IMR-90 (cell line): ENCODE measurements around the gene CLRN1. TPM values are rescaled to one million over a fixed set of nuclear protein-coding genes. Genes with fewer than 3 reads are reported as not detected.

Experiments used
- ATAC-seq: fragments of 200-7000 bp; cut with Tn5 transposase; 2 replicates; pipeline ENCODE4 v1.9.1; 2020; ENCODE audit warnings: low read depth, mild to moderate bottlenecking, moderate library complexity
- BruUV-seq: library from RNA; stranded (reverse); fragments of 400-500 nt; replicated peaks from 2 replicates; lab custom pipeline; 2021; lab: Mats Ljungman, UMichigan
- CTCF ChIA-PET: fragments of 300-600 bp; formaldehyde crosslinking; extraction: SDS; loops from one replicate; lab custom pipeline; 2021; ENCODE audit warnings: antibody characterized with exemption; lab: Yijun Ruan, JAX
- POLR2A ChIA-PET: fragments of 300-600 bp; sonication (Branson Sonifier 250); formaldehyde crosslinking; loops from one replicate; lab custom pipeline; 2022; ENCODE audit warnings: antibody characterized with exemption; ENCODE audit not compliant: unreplicated experiment; lab: Charles Lee
- DNase-seq: peaks from one replicate; pipeline ENCODE4 v3.0.0; 2013
- H2AFZ ChIP-seq: replicated peaks from 2 replicates; pipeline ENCODE3; 2013; ENCODE audit warnings: low read length, mild to moderate bottlenecking; ENCODE audit not compliant: poor library complexity
- H2AK5ac ChIP-seq: 2 replicates; pipeline ENCODE4 v1.6.1; 2013; ENCODE audit warnings: low read depth, low read length, inconsistent platforms
- H2AK9ac ChIP-seq: replicated peaks from 2 replicates; pipeline ENCODE3; 2013; ENCODE audit warnings: mild to moderate bottlenecking, low read depth, low read length, moderate library complexity; ENCODE audit not compliant: poor library complexity
- H2BK120ac ChIP-seq: 2 replicates; pipeline ENCODE4 v1.6.1; 2013; ENCODE audit warnings: low read depth, low read length, inconsistent platforms
- H2BK15ac ChIP-seq: 3 replicates; pipeline ENCODE4 v1.6.1; 2013; ENCODE audit warnings: low read depth, low read length, inconsistent platforms
- H2BK20ac ChIP-seq: 2 replicates; pipeline ENCODE4 v1.6.1; 2013; ENCODE audit warnings: low read depth, mild to moderate bottlenecking, inconsistent platforms, low read length, moderate library complexity
- H2BK5ac ChIP-seq: 2 replicates; pipeline ENCODE4 v1.6.1; 2013; ENCODE audit warnings: mild to moderate bottlenecking, low read depth, low read length, inconsistent platforms; ENCODE audit not compliant: poor library complexity, severe bottlenecking
- H3K14ac ChIP-seq: replicated peaks from 2 replicates; pipeline ENCODE4 v1.6.1; 2013; ENCODE audit warnings: low read depth, low read length, inconsistent platforms
- H3K18ac ChIP-seq: 2 replicates; pipeline ENCODE4 v1.6.1; 2013; ENCODE audit warnings: low read depth, low read length, control low read depth
- H3K23ac ChIP-seq: 2 replicates; pipeline ENCODE4 v1.6.1; 2013; ENCODE audit warnings: low read depth, low read length, inconsistent platforms
- H3K27ac ChIP-seq: 2 replicates; pipeline ENCODE4 v1.5.1; 2013; ENCODE audit warnings: mild to moderate bottlenecking, control low read depth, low read length; ENCODE audit not compliant: insufficient read depth
- H3K27me3 ChIP-seq: 2 replicates; pipeline ENCODE4 v1.6.1; 2013; ENCODE audit warnings: low read length; ENCODE audit not compliant: control insufficient read depth, insufficient read depth
- H3K36me3 ChIP-seq: 2 replicates; pipeline ENCODE4 v1.6.1; 2013; ENCODE audit warnings: low read length, mixed read lengths; ENCODE audit not compliant: control insufficient read depth, insufficient read depth
- H3K4ac ChIP-seq: 2 replicates; pipeline ENCODE4 v1.6.1; 2013; ENCODE audit warnings: low read depth, low read length, inconsistent platforms
- H3K4me1 ChIP-seq: 2 replicates; pipeline ENCODE4 v1.6.1; 2013; ENCODE audit warnings: low read length, mixed read lengths; ENCODE audit not compliant: control insufficient read depth, insufficient read depth
- H3K4me2 ChIP-seq: 2 replicates; pipeline ENCODE4 v1.6.1; 2013; ENCODE audit warnings: low read depth, mild to moderate bottlenecking, control low read depth, low read length, moderate library complexity
- H3K4me3 ChIP-seq: 2 replicates; pipeline ENCODE4 v1.5.1; 2013; ENCODE audit warnings: low read depth, mild to moderate bottlenecking, control low read depth, low read length, moderate library complexity; ENCODE audit not compliant: insufficient read depth
- H3K56ac ChIP-seq: 2 replicates; pipeline ENCODE4 v1.6.1; 2013; ENCODE audit warnings: low read length, inconsistent platforms; ENCODE audit not compliant: insufficient read depth; ENCODE audit errors: extremely low read depth
- H3K79me1 ChIP-seq, 2 experiments: 2 replicates each; pipeline ENCODE4 v1.6.1; 2013; ENCODE audit warnings: low read length in 2 of 2, inconsistent platforms in 1 of 2, low read depth in 1 of 2
- H3K9ac ChIP-seq: 2 replicates; pipeline ENCODE4 v1.6.1; 2013; ENCODE audit warnings: low read depth, low read length, control low read depth
- H3K9me1 ChIP-seq: 2 replicates; pipeline ENCODE4 v1.6.1; 2013; ENCODE audit warnings: low read length, inconsistent platforms; ENCODE audit not compliant: insufficient read depth
- H3K9me3 ChIP-seq: 2 replicates; pipeline ENCODE4 v1.6.1; 2013; ENCODE audit warnings: low read length; ENCODE audit not compliant: control insufficient read depth, insufficient read depth
- H4K20me1 ChIP-seq: 2 replicates; pipeline ENCODE4 v1.6.1; 2013; ENCODE audit warnings: low read length, inconsistent platforms; ENCODE audit not compliant: insufficient read depth
- H4K5ac ChIP-seq: 2 replicates; pipeline ENCODE4 v1.6.1; 2013; ENCODE audit warnings: mild to moderate bottlenecking, low read depth, low read length, control low read depth
- H4K8ac ChIP-seq, 2 experiments: 2 replicates each; pipeline ENCODE4 v1.6.1; 2013; ENCODE audit warnings: low read depth in 2 of 2, low read length in 2 of 2, control low read depth in 1 of 2, inconsistent platforms in 1 of 2
- H4K91ac ChIP-seq: 2 replicates; pipeline ENCODE4 v1.6.1; 2013; ENCODE audit warnings: low read depth, low read length, inconsistent platforms; ENCODE audit not compliant: insufficient read depth
- BHLHE40 ChIP-seq: fragments of 150-350 bp; IDR thresholded peaks from 2 replicates; pipeline ENCODE4 v1.6.1; 2016; ENCODE audit warnings: mild to moderate bottlenecking, low read depth, low read length
- CEBPB ChIP-seq: IDR thresholded peaks from 2 replicates; pipeline ENCODE4 v1.6.1; 2012; ENCODE audit warnings: low read depth, low read length, improper control_type of control experiment
- CHD1 ChIP-seq: IDR thresholded peaks from 2 replicates; pipeline ENCODE4 v1.6.1; 2012; ENCODE audit warnings: low read depth, low read length, improper control_type of control experiment
- CTCF ChIP-seq: conservative IDR thresholded peaks from 2 replicates; pipeline ENCODE4 v1.5.1; 2012; ENCODE audit warnings: mild to moderate bottlenecking, low read depth, low read length, improper control_type of control experiment
- ELK1 ChIP-seq: fragments of 150-350 bp; IDR thresholded peaks from 2 replicates; pipeline ENCODE4 v1.6.1; 2016; ENCODE audit warnings: low read depth, mild to moderate bottlenecking, low read length, moderate library complexity, borderline replicate concordance
- FOS ChIP-seq: fragments of 150-350 bp; IDR thresholded peaks from 2 replicates; pipeline ENCODE4 v1.6.1; 2016; ENCODE audit warnings: low read depth, low read length
- MAFK ChIP-seq: IDR thresholded peaks from 2 replicates; pipeline ENCODE4 v1.6.1; 2012; ENCODE audit warnings: low read depth, low read length, improper control_type of control experiment
- MAZ ChIP-seq: IDR thresholded peaks from 2 replicates; pipeline ENCODE4 v1.6.1; 2012; ENCODE audit warnings: low read depth, mild to moderate bottlenecking, low read length, improper control_type of control experiment, moderate library complexity, borderline replicate concordance
- MXI1 ChIP-seq: IDR thresholded peaks from 2 replicates; pipeline ENCODE4 v1.6.1; 2012; ENCODE audit warnings: low read depth, mild to moderate bottlenecking, low read length, moderate library complexity, borderline replicate concordance
- NFE2L2 ChIP-seq: fragments of 150-350 bp; IDR thresholded peaks from 2 replicates; pipeline ENCODE4 v1.6.1; 2016; ENCODE audit warnings: low read depth, mild to moderate bottlenecking, low read length
- POLR2A ChIP-seq: IDR thresholded peaks from 2 replicates; pipeline ENCODE4 v1.6.1; 2012; ENCODE audit warnings: mild to moderate bottlenecking, low read depth, low read length
- RAD21 ChIP-seq: IDR thresholded peaks from 2 replicates; pipeline ENCODE4 v1.6.1; 2012; ENCODE audit warnings: low read length, improper control_type of control experiment
- RCOR1 ChIP-seq: IDR thresholded peaks from 2 replicates; pipeline ENCODE4 v1.6.1; 2012; ENCODE audit warnings: mild to moderate bottlenecking, low read length, improper control_type of control experiment; ENCODE audit not compliant: insufficient replicate concordance
- RFX5 ChIP-seq: IDR thresholded peaks from 2 replicates; pipeline ENCODE4 v1.8.0; 2012; ENCODE audit warnings: low read depth, mild to moderate bottlenecking, low read length, moderate library complexity
- SMC3 ChIP-seq: fragments of 150-350 bp; IDR thresholded peaks from 2 replicates; pipeline ENCODE4 v1.6.1; 2016; ENCODE audit warnings: low read depth, mild to moderate bottlenecking, antibody characterized with exemption, low read length, moderate library complexity
- USF2 ChIP-seq: fragments of 150-350 bp; IDR thresholded peaks from 2 replicates; pipeline ENCODE4 v1.6.1; 2017; ENCODE audit warnings: mild to moderate bottlenecking, antibody characterized with exemption, low read length, low read depth
- WGBS, 2 experiments: methylation state at CpG; one replicate each; pipeline versions ENCODE4 v1.1.5 to v1.1.7; 2013; ENCODE audit warnings: missing lambda C conversion rate in 2 of 2; ENCODE audit not compliant: insufficient read length in 1 of 2; ENCODE audit errors: extremely low coverage in 2 of 2; 5-methylcytosine and 5-hydroxymethylcytosine counted together
- dilution Hi-C: fragments of 300-500 bp; cut with HindIII; formaldehyde crosslinking; loops from one replicate; pipeline ENCODE4 v1.14.3; 2018; ENCODE audit warnings: low sequenced_read_pairs; ENCODE audit not compliant: unreplicated experiment
- in situ Hi-C: fragments of 300-500 bp; cut with MboI; formaldehyde crosslinking; loops from 3 replicates; pipeline ENCODE4 v1.14.3; 2019; ENCODE audit warnings: low sequenced_read_pairs, inconsistent platforms, mixed read lengths
- intact Hi-C: fragments of 100-400 bp; cut with micrococcal nuclease; formaldehyde crosslinking; loops from 2 replicates; pipeline ENCODE4 v1.10.0; 2022
- polyA plus RNA-seq, 3 experiments: library from polyadenylated mRNA; depleted of rRNA; stranded (reverse); fragments of >200 nt; gene quantifications; 2 replicates each; pipeline ENCODE4 v1.2.3, GENCODE V29; 2012; ENCODE audit warnings: low replicate concordance in 1 of 3
- total RNA-seq: library from RNA; depleted of rRNA; stranded (reverse); fragments of >200 nt; gene quantifications from 2 replicates; pipeline ENCODE4 v1.2.3, GENCODE V29; 2012

Gene CLRN1
- total and polyA plus RNA-seq, 2 of the 4 experiments (the other 2 are of a cell fraction): not detected

GRCh38 chr3:150897592-150897991 lies 74.9 kb downstream of the CLRN1 start:
- Histone ChIP-seq H3K4me2 (no peak overlapping the region), H2BK120ac (no peak overlapping the region), H3K9ac (no peak overlapping the region), H3K36me3 (no peaks in the 10 kb centered on the region), H3K27me3 (peaks cover 22% of the 10 kb centered on the region), H4K20me1 (no peaks in the 10 kb centered on the region), H4K91ac (no peak overlapping the region), H3K9me1 (no peaks in the 10 kb centered on the region), H2AK9ac (no peak overlapping the region), H3K9me3 (no peaks in the 10 kb centered on the region), H3K79me1 (no peaks in the 10 kb centered on the region), H4K8ac (no peak overlapping the region), H3K23ac (no peak overlapping the region), H2AFZ (no peak overlapping the region), H3K18ac (no peak overlapping the region), H2BK15ac (no peak overlapping the region), H3K27ac (no peak overlapping the region), H3K4me3 (no peak overlapping the region), H3K14ac (no peak overlapping the region), H3K4me1 (no peaks in the 10 kb centered on the region), H2AK5ac (no peak overlapping the region), H4K5ac (no peak overlapping the region), H3K4ac (no peak overlapping the region), H3K56ac (no peak overlapping the region), H2BK5ac (no peak overlapping the region), H2BK20ac (no peak overlapping the region)
- CTCF ChIA-PET: interaction anchor here (0.6 kb wide), 1 partner anchor 236 kb away, joined by 5 read pairs; no protein-coding TSS in a partner anchor
- TF ChIP-seq RAD21: no peak
- TF ChIP-seq CHD1: no peak
- TF ChIP-seq BHLHE40: no peak
- TF ChIP-seq CEBPB: no peak
- TF ChIP-seq CTCF: no peak
- TF ChIP-seq RFX5: no peak
- TF ChIP-seq SMC3: no peak
- no peak for TF ChIP-seq FOS
- TF ChIP-seq ELK1: no peak
- TF ChIP-seq MAZ: no peak
- no peak for TF ChIP-seq MAFK
- TF ChIP-seq RCOR1: no peak
- TF ChIP-seq NFE2L2: no peak
- no peak for TF ChIP-seq USF2
- no peak for TF ChIP-seq POLR2A
- no peak for TF ChIP-seq MXI1
- DNase-seq: no peak
- no TSS peak for BruUV-seq
- ATAC-seq: no peak
- intact Hi-C loops: no loop called here
- WGBS, 2 experiments: no CpG with 5 or more reads among the region's 3 CpGs
- POLR2A ChIA-PET: no interaction called here
- dilution Hi-C loops: no loop called here
- in situ Hi-C loops: no loop called here
